ENCODE results near the gene COL20A1.

GRCh38 chr20:63352811-63353221, 59.8 kb downstream of the COL20A1 start:
- no peak for TF ChIP-seq CTCF (IDR thresholded peaks at IDR 0.05)
- no peak for TF ChIP-seq POLR2A (IDR thresholded peaks at IDR 0.05; ENCODE audit: low read depth)

Data from esophagus muscularis mucosa (tissue), 3 donors.